ENCODE measurements around the gene TM4SF20. TPM values are rescaled to one million over a fixed set of nuclear protein-coding genes. Genes with fewer than 3 reads are reported as not detected.

The TM4SF20 gene
- not detected in 2 replicates for total RNA-seq

GRCh38 chr2:227379095-227379494 lies at the start of gene TM4SF20:
TM4SF20 (minus strand) TSS chr2:227379306; CDS start chr2:227379268, 38 bp downstream.

GRCh38 chr2:227387583-227387982 lies 8.5 kb upstream of the TM4SF20 start, which contains the start of gene SCYGR1:
SCYGR1 (minus strand) TSS chr2:227387949; CDS start chr2:227387949, 0 bp downstream.

DNA sequence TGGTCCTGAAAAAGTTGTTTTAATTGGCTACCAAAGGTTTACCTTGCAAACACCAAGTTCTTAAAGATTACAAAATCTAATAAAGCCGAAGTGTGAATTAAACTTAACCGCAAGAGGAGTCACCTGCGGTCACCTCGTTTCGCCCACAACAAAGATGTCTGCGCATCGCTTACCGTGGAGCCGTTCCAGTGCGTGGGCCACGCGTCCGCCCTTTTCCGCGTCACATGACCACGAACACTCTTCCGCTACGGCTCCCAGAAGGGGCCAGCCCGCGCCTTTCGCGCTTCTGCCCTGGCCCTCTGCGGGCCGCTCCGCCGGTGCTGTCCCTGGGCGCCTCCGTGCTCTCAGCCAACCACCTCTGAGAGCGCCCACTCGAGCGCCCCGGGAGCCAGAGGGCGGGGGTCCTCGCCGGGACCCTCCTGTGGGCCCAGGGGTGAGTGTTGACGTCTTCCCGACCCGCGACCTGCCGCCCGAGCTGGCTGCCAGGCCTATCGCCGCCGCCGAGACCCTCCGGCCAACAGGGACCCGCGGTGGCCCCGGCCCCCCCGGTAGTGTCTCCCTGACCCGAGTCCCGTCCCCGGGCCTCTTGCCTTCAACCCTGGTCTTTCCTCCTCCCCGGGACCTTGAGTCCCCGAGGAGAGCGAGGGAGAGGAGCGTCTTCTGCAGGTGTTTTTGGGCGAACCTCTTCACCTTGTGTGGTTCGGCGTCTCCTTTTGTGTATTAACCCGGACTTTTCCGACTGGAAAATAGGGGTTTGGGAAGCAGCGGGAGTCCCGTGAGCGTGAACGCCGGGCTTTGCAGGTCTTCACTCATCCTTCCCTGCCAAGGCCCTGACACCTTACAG lies 53.9 kb downstream of the TM4SF20 start, which contains the start of gene MFF:
Gene MFF, plus strand, starts transcription at position 257 of the 844 bp plus-strand sequence. CDS start 5,415 bp downstream, outside the sequence.

Other genes starting within 250 kb of the TM4SF20 start
- gene COL4A4, start 215.1 kb downstream of the TM4SF20 start, total RNA-seq = 0.75 and 2.7 TPM in 2 replicates
- 0.25 and 1.1 TPM in 2 replicates for gene COL4A3, start 214.7 kb downstream of the TM4SF20 start, total RNA-seq
- 65.3 and 75.4 TPM in 2 replicates for gene MFF, start 54.1 kb downstream of the TM4SF20 start, total RNA-seq
- gene SCYGR1, start 8.6 kb upstream of the TM4SF20 start, total RNA-seq = not detected in 2 replicates
- 38.6 and 42.1 TPM in 2 replicates for gene AGFG1, start 92.8 kb upstream of the TM4SF20 start, total RNA-seq
- not detected in 2 replicates for gene SCYGR2, start 219.6 kb upstream of the TM4SF20 start, total RNA-seq
- gene SCYGR3, start 235.5 kb upstream of the TM4SF20 start, total RNA-seq = not detected in 2 replicates
- not detected in 2 replicates for gene SCYGR4, start 238.2 kb upstream of the TM4SF20 start, total RNA-seq